ENCODE results near the gene COA1.
"Not testable (repeated sequence)": the region's sequence is repeated elsewhere in the genome, so short reads cannot be mapped to it uniquely, and the experiment has no call there.

The COA1 gene

DNA sequence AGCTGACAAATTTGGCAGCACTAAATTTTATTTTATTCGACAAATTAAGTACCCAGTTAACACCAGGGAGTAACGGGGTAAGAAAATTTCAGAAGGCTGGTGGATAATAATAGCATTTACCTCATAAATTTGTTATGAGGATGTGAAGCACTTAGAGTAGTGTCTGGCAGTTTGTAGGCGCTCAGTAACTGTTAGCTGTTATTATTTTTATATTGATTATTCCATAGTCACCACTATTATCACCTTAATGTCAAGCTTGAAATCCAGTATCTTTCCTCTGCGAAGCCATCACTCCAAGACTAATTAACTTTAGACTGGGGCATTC is 563 bp upstream of the COA1 start:
- Histone ChIP-seq H3K27ac (ENCODE audit: low read depth in 2 of 2, low read length in 2 of 2) (peak overlapping the region; percentile 57 to 73), H3K4me1 (ENCODE audit: control insufficient read depth in 2 of 2, insufficient read depth in 2 of 2, low read length in 2 of 2) (peaks cover 0 to 6% of the 10 kb centered on the region in 2 donors), H3K27me3 (ENCODE audit: control insufficient read depth in 2 of 2, insufficient read depth in 2 of 2, low read length in 2 of 2) (no peaks in the 10 kb centered on the region), H3K9me3 (ENCODE audit: control insufficient read depth in 2 of 2, low read length in 2 of 2) (no peaks in the 10 kb centered on the region), H3K9ac (ENCODE audit: low read depth in 1 of 2, low read length in 2 of 2) (peak overlapping the region; percentile 83 to 88), H3K4me3 (ENCODE audit: low read length in 2 of 2) (peak overlapping the region; percentile 92 to 96), H3K36me3 (ENCODE audit: control insufficient read depth in 2 of 2, insufficient read depth in 2 of 2, low read length in 2 of 2) (no peaks in the 10 kb centered on the region)

DNA sequence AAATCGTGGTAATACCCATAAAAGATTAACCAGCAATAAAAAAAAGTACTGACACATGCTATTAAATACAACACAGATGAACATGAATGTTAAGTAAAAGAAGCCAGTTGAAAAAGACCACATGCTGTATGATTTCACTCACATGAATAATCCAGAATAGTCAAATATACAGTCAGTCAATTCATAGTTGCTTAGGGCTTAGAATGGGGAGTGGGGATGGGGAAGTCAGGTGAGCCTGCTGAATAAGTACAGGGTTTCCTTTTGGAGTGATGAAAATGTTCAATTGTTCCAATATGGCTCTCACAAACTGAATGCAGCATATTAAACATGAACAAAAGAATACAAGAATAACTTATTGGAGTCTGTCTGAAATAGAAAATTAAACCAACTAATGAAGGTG is 1.8 kb downstream of the COA1 start:
- Histone ChIP-seq H3K4me1 (ENCODE audit: control insufficient read depth in 2 of 2, insufficient read depth in 2 of 2, low read length in 2 of 2) (peaks cover 0 to 6% of the 10 kb centered on the region in 2 donors), H3K27me3 (ENCODE audit: control insufficient read depth in 2 of 2, insufficient read depth in 2 of 2, low read length in 2 of 2) (no peaks in the 10 kb centered on the region), H3K9ac (ENCODE audit: low read depth in 1 of 2, low read length in 2 of 2) (no peak overlapping the region), H3K4me3 (ENCODE audit: low read length in 2 of 2) (no peak overlapping the region), H3K9me3 (ENCODE audit: control insufficient read depth in 2 of 2, low read length in 2 of 2) (no peaks in the 10 kb centered on the region), H3K27ac (ENCODE audit: low read depth in 2 of 2, low read length in 2 of 2) (no peak overlapping the region), H3K36me3 (ENCODE audit: control insufficient read depth in 2 of 2, insufficient read depth in 2 of 2, low read length in 2 of 2) (no peaks in the 10 kb centered on the region)

DNA sequence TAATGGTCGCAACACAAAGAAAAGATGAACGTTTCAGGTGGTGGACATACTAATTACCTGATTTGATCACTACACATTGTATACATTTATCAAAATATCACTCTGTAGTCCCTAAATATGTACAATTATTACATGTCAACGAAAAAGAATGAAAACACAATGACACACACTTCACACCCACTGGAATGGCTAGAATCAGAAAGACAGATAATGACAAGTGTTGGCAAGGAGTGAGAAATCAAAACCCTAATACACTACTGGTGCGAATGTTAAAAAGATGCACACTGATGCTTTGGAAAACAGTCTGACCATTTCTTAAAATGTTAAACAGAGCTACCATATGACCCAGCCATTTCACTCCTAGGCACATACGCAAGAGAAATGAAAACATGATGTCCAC is 2.3 kb downstream of the COA1 start:
- H3K4me3 ChIP-seq (ENCODE audit: low read length in 2 of 2), result no peak overlapping the region
- H3K27me3 ChIP-seq (ENCODE audit: control insufficient read depth in 2 of 2, insufficient read depth in 2 of 2, low read length in 2 of 2), result no peaks in the 10 kb centered on the region
- no peaks in the 10 kb centered on the region for H3K36me3 ChIP-seq (ENCODE audit: control insufficient read depth in 2 of 2, insufficient read depth in 2 of 2, low read length in 2 of 2)
- no peak overlapping the region for H3K9ac ChIP-seq (ENCODE audit: low read depth in 1 of 2, low read length in 2 of 2)
- H3K9me3 ChIP-seq (ENCODE audit: control insufficient read depth in 2 of 2, low read length in 2 of 2), result no peaks in the 10 kb centered on the region
- H3K4me1 ChIP-seq (ENCODE audit: control insufficient read depth in 2 of 2, insufficient read depth in 2 of 2, low read length in 2 of 2), result peaks cover 0 to 6% of the 10 kb centered on the region in 2 donors
- no peak overlapping the region for H3K27ac ChIP-seq (ENCODE audit: low read depth in 2 of 2, low read length in 2 of 2)

DNA sequence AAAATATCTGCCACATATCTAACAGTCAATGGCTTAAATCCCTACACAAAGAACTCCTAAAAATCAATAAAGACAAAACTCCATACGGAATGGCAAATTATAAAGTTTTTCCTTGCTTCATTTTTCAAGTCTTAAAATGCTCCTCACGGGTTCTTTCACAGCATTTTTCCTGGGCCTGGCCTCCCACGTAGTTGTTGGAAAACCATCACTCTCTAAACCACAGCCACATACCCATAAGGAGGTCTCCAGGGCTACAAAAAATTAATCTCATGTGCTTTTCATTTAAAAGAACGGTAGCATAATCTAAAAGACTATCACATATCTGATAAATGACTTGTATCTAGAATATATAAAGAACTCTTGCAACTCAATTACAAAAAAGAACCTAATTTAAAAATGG is 2.9 kb downstream of the COA1 start:
- no peak overlapping the region for H3K27ac ChIP-seq (ENCODE audit: low read depth in 2 of 2, low read length in 2 of 2)
- H3K27me3 ChIP-seq (ENCODE audit: control insufficient read depth in 2 of 2, insufficient read depth in 2 of 2, low read length in 2 of 2), result no peaks in the 10 kb centered on the region
- no peak overlapping the region for H3K4me3 ChIP-seq (ENCODE audit: low read length in 2 of 2)
- H3K4me1 ChIP-seq (ENCODE audit: control insufficient read depth in 2 of 2, insufficient read depth in 2 of 2, low read length in 2 of 2), result peaks cover 0 to 6% of the 10 kb centered on the region in 2 donors
- no peaks in the 10 kb centered on the region for H3K9me3 ChIP-seq (ENCODE audit: control insufficient read depth in 2 of 2, low read length in 2 of 2)
- no peaks in the 10 kb centered on the region for H3K36me3 ChIP-seq (ENCODE audit: control insufficient read depth in 2 of 2, insufficient read depth in 2 of 2, low read length in 2 of 2)
- H3K9ac ChIP-seq (ENCODE audit: low read depth in 1 of 2, low read length in 2 of 2), result no peak overlapping the region

DNA sequence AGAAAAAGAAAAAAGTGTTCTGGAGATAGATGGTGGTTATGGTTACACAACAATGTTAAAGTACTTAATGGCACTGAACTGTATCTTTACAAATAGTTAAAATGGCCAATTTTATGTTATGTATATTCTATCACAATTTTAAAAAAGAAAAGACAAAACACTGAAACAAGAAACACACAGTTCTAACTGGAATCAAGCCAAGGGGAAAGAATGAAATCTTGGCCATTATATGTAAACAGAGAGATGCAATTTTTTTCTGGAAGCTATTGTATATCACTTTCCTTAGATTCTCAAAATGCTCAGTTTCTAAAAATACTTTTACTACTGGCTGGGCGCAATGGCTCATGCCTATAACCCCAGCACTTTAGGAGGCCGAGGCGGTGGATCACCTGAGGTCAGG is 4.1 kb downstream of the COA1 start:
- H3K4me3 ChIP-seq (ENCODE audit: low read length in 2 of 2), result no peak overlapping the region
- no peaks in the 10 kb centered on the region for H3K36me3 ChIP-seq (ENCODE audit: control insufficient read depth in 2 of 2, insufficient read depth in 2 of 2, low read length in 2 of 2)
- peaks cover 0 to 6% of the 10 kb centered on the region in 2 donors for H3K4me1 ChIP-seq (ENCODE audit: control insufficient read depth in 2 of 2, insufficient read depth in 2 of 2, low read length in 2 of 2)
- H3K27me3 ChIP-seq (ENCODE audit: control insufficient read depth in 2 of 2, insufficient read depth in 2 of 2, low read length in 2 of 2), result no peaks in the 10 kb centered on the region
- no peak overlapping the region for H3K9ac ChIP-seq (ENCODE audit: low read depth in 1 of 2, low read length in 2 of 2)
- no peak overlapping the region for H3K27ac ChIP-seq (ENCODE audit: low read depth in 2 of 2, low read length in 2 of 2)
- H3K9me3 ChIP-seq (ENCODE audit: control insufficient read depth in 2 of 2, low read length in 2 of 2), result no peaks in the 10 kb centered on the region

DNA sequence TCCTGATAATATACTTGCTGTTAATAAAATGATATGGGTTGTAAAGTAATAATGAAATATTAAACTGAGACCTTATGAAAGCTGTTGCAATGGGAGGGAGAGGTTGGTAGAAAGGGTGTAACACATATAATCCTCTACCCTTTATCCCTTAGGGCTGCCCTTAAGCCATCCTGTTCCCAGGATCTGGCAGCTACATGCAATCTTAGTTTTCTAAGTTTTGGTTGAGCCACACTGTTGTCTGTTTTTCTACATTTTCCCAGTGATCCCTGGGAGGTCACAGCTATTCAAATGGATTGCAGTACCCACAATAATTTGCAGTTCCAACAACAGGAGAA is 6.3 kb downstream of the COA1 start:
- Histone ChIP-seq H3K9me3 (ENCODE audit: control insufficient read depth in 2 of 2, low read length in 2 of 2) (no peaks in the 10 kb centered on the region), H3K4me3 (ENCODE audit: low read length in 2 of 2) (no peak overlapping the region), H3K9ac (ENCODE audit: low read depth in 1 of 2, low read length in 2 of 2) (no peak overlapping the region), H3K4me1 (ENCODE audit: control insufficient read depth in 2 of 2, insufficient read depth in 2 of 2, low read length in 2 of 2) (no peaks in the 10 kb centered on the region), H3K36me3 (ENCODE audit: control insufficient read depth in 2 of 2, insufficient read depth in 2 of 2, low read length in 2 of 2) (no peaks in the 10 kb centered on the region), H3K27ac (ENCODE audit: low read depth in 2 of 2, low read length in 2 of 2) (no peak overlapping the region), H3K27me3 (ENCODE audit: control insufficient read depth in 2 of 2, insufficient read depth in 2 of 2, low read length in 2 of 2) (no peaks in the 10 kb centered on the region)

DNA sequence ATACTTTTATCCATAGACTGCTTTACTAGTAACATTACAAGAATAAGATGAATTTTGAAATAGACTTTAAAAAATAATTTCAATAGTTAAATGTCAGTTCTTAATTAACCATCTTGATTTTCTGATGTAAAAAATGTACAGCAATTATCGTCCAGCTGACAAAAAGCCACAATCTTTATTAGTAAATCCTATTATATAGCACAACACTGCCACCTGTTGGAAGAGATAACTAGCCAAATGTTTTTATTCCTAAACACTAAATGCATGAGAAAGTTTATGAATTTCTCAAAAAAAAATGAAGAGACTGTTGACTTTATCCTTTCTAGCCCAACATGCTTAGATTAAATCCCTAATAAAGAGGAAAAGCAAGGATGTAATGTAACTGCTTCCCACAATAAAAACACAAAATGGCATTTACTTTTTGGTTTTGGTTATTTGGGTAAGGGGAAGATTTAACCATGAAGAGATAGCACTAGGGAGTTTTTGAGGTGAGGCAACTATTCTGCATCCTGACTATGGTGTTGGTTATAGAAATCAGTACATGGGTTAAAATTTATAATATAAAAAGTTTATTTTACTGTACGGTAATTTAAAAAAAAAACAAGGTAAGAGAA is 8.0 kb downstream of the COA1 start:
- Histone ChIP-seq H3K4me3 (ENCODE audit: low read length in 2 of 2) (no peak overlapping the region), H3K36me3 (ENCODE audit: control insufficient read depth in 2 of 2, insufficient read depth in 2 of 2, low read length in 2 of 2) (no peaks in the 10 kb centered on the region), H3K4me1 (ENCODE audit: control insufficient read depth in 2 of 2, insufficient read depth in 2 of 2, low read length in 2 of 2) (no peaks in the 10 kb centered on the region)

DNA sequence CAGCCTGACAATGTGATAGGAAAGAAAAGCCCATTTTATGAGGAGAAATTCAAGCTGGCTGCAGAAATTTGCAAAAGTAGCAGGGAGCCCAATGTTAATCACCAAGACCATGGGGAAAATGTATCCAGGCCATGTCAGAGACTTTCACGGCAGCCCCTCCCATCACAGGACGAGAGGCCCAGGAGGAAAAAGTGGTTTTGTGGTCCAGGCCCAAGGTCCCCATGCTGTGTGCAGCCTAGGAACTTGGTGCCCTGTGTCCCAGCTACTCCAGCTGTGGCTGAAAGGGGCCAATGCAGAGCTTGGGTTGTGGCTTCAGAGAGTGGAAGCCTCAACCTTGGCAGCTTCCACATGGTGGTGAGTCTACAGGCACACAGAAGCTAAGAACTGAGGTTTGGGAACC is 12.7 kb downstream of the COA1 start:
- H3K9me3 ChIP-seq (ENCODE audit: control insufficient read depth in 2 of 2, low read length in 2 of 2), result no peaks in the 10 kb centered on the region
- H3K27me3 ChIP-seq (ENCODE audit: control insufficient read depth in 2 of 2, insufficient read depth in 2 of 2, low read length in 2 of 2), result no peaks in the 10 kb centered on the region
- no peaks in the 10 kb centered on the region for H3K36me3 ChIP-seq (ENCODE audit: control insufficient read depth in 2 of 2, insufficient read depth in 2 of 2, low read length in 2 of 2)
- no peak overlapping the region for H3K4me3 ChIP-seq (ENCODE audit: low read length in 2 of 2)
- no peak overlapping the region for H3K9ac ChIP-seq (ENCODE audit: low read depth in 1 of 2, low read length in 2 of 2)
- no peaks in the 10 kb centered on the region for H3K4me1 ChIP-seq (ENCODE audit: control insufficient read depth in 2 of 2, insufficient read depth in 2 of 2, low read length in 2 of 2)
- H3K27ac ChIP-seq (ENCODE audit: low read depth in 2 of 2, low read length in 2 of 2), result no peak overlapping the region

More for the DNA sequence above, 8.0 kb downstream of the COA1 start:
- Histone ChIP-seq H3K27me3 (ENCODE audit: control insufficient read depth in 2 of 2, insufficient read depth in 2 of 2, low read length in 2 of 2) (no peaks in the 10 kb centered on the region), H3K27ac (ENCODE audit: low read depth in 2 of 2, low read length in 2 of 2) (no peak overlapping the region), H3K9ac (ENCODE audit: low read depth in 1 of 2, low read length in 2 of 2) (no peak overlapping the region), H3K9me3 (ENCODE audit: control insufficient read depth in 2 of 2, low read length in 2 of 2) (no peaks in the 10 kb centered on the region)

DNA sequence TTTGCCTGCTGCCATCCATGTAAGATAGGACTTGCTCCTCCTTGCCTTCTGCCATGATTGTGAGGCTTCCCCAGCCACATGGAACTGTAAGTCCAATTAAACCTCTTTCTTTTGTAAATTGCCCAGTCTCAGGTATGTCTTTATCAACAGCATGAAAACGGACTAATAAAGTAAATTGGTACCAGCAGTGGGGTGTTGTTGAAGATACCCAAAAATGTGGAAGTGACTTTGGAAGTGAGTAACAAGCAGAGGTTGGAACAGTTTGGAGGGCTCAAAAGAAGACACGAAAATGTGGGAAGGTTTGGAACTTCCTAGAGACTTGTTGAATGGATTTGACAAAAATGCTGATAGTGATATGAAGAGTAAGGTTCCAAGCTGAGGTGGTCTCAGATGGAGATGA is 13.4 kb downstream of the COA1 start:
- not testable (repeated sequence) for H3K4me1 ChIP-seq (ENCODE audit: control insufficient read depth in 2 of 2, insufficient read depth in 2 of 2, low read length in 2 of 2); H3K9ac ChIP-seq (ENCODE audit: low read depth in 1 of 2, low read length in 2 of 2); H3K27me3 ChIP-seq (ENCODE audit: control insufficient read depth in 2 of 2, insufficient read depth in 2 of 2, low read length in 2 of 2); H3K27ac ChIP-seq (ENCODE audit: low read depth in 2 of 2, low read length in 2 of 2); H3K4me3 ChIP-seq (ENCODE audit: low read length in 2 of 2); H3K36me3 ChIP-seq (ENCODE audit: control insufficient read depth in 2 of 2, insufficient read depth in 2 of 2, low read length in 2 of 2); H3K9me3 ChIP-seq (ENCODE audit: control insufficient read depth in 2 of 2, low read length in 2 of 2)

DNA sequence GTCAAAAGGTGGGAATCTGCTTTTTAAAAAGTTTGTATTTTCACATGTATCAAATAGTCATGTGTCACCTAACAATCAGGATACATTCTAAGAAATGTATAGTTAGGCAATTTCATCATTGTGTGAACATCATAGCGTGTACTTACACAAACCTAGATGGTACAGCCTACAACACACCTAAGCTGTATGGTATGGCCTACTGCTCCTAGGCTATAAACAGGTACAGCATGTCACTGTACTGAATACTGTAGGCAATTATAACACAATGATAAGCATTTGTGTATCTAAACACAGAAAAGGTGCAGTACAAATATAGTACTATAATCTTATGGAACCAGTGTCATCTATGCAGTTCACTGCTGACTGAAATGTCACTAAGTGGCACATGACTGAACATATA is 17.8 kb downstream of the COA1 start:
- Histone ChIP-seq H3K4me3 (ENCODE audit: low read length in 2 of 2) (no peak overlapping the region), H3K4me1 (ENCODE audit: control insufficient read depth in 2 of 2, insufficient read depth in 2 of 2, low read length in 2 of 2) (no peaks in the 10 kb centered on the region), H3K9me3 (ENCODE audit: control insufficient read depth in 2 of 2, low read length in 2 of 2) (no peaks in the 10 kb centered on the region), H3K36me3 (ENCODE audit: control insufficient read depth in 2 of 2, insufficient read depth in 2 of 2, low read length in 2 of 2) (no peaks in the 10 kb centered on the region), H3K27me3 (ENCODE audit: control insufficient read depth in 2 of 2, insufficient read depth in 2 of 2, low read length in 2 of 2) (no peaks in the 10 kb centered on the region), H3K27ac (ENCODE audit: low read depth in 2 of 2, low read length in 2 of 2) (no peak overlapping the region), H3K9ac (ENCODE audit: low read depth in 1 of 2, low read length in 2 of 2) (no peak overlapping the region)

DNA sequence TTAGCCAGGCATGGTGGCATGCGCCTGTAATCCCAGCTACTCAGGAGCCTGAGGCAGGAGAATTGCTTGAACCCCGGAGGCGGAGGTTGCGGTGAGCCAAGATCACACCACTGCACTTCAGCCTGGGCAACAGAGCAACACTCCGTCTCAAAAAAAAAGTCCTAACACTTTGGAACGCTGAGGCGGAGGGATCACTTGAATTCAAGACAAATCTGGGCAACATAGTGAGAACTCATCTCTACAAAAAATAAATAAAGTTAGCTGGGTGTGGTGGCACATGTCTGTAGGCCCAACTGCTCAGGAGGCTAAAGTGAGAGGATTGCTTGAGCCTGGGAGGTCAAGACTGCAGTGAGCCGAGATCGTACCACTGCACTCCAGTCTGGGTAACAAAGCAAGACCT is 21.3 kb downstream of the COA1 start:
- H3K9me3 ChIP-seq (ENCODE audit: control insufficient read depth in 2 of 2, low read length in 2 of 2); H3K27me3 ChIP-seq (ENCODE audit: control insufficient read depth in 2 of 2, insufficient read depth in 2 of 2, low read length in 2 of 2); H3K36me3 ChIP-seq (ENCODE audit: control insufficient read depth in 2 of 2, insufficient read depth in 2 of 2, low read length in 2 of 2); H3K27ac ChIP-seq (ENCODE audit: low read depth in 2 of 2, low read length in 2 of 2); H3K9ac ChIP-seq (ENCODE audit: low read depth in 1 of 2, low read length in 2 of 2); H3K4me3 ChIP-seq (ENCODE audit: low read length in 2 of 2); H3K4me1 ChIP-seq (ENCODE audit: control insufficient read depth in 2 of 2, insufficient read depth in 2 of 2, low read length in 2 of 2): not testable (repeated sequence)
